GM13976 (cell line): ENCODE measurements around the gene PINK1.

Source experiments
- DNase-seq: peaks from one replicate; pipeline ENCODE4 v3.0.0; 2012; ENCODE audit warnings: low spot score
- in situ Hi-C: fragments of 300-500 bp; cut with MboI; formaldehyde crosslinking; loops from one replicate; pipeline ENCODE4 v1.12.0; 2022; ENCODE audit warnings: low sequenced_read_pairs, mixed read lengths, inconsistent platforms; ENCODE audit not compliant: unreplicated experiment
- TF ChIP-seq, protein P1 (sequence below): IDR thresholded peaks from 2 replicates; pipeline ENCODE4 v1.5.1; 2012; ENCODE audit warnings: borderline replicate concordance, mild to moderate bottlenecking; ENCODE audit not compliant: insufficient read depth; ENCODE audit errors: extremely low read depth, missing control alignments, control extremely low read depth

PINK1 gene

DNA sequence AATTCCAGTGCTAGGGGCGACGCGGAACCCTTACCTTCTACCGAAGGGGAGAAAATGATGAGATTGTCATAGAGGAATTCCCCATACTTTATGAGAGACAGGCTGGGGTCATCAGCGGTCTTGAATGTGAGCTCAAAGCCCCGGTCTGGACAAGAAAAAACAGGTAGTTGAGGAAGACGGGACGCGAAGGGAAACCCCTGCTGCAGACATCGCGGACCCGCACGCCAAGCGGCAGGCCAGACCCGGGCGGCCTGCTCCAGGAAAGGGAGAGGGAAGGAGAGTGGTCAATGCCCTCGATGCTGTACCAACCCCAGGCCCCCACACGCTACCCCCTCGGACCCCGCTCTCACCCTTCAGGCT is 27.6 kb downstream of the PINK1 start:
- DNase-seq: no peak
- in situ Hi-C loops: no loop called here
- TF ChIP-seq, protein P1, sequence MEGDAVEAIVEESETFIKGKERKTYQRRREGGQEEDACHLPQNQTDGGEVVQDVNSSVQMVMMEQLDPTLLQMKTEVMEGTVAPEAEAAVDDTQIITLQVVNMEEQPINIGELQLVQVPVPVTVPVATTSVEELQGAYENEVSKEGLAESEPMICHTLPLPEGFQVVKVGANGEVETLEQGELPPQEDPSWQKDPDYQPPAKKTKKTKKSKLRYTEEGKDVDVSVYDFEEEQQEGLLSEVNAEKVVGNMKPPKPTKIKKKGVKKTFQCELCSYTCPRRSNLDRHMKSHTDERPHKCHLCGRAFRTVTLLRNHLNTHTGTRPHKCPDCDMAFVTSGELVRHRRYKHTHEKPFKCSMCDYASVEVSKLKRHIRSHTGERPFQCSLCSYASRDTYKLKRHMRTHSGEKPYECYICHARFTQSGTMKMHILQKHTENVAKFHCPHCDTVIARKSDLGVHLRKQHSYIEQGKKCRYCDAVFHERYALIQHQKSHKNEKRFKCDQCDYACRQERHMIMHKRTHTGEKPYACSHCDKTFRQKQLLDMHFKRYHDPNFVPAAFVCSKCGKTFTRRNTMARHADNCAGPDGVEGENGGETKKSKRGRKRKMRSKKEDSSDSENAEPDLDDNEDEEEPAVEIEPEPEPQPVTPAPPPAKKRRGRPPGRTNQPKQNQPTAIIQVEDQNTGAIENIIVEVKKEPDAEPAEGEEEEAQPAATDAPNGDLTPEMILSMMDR: no peak

DNA sequence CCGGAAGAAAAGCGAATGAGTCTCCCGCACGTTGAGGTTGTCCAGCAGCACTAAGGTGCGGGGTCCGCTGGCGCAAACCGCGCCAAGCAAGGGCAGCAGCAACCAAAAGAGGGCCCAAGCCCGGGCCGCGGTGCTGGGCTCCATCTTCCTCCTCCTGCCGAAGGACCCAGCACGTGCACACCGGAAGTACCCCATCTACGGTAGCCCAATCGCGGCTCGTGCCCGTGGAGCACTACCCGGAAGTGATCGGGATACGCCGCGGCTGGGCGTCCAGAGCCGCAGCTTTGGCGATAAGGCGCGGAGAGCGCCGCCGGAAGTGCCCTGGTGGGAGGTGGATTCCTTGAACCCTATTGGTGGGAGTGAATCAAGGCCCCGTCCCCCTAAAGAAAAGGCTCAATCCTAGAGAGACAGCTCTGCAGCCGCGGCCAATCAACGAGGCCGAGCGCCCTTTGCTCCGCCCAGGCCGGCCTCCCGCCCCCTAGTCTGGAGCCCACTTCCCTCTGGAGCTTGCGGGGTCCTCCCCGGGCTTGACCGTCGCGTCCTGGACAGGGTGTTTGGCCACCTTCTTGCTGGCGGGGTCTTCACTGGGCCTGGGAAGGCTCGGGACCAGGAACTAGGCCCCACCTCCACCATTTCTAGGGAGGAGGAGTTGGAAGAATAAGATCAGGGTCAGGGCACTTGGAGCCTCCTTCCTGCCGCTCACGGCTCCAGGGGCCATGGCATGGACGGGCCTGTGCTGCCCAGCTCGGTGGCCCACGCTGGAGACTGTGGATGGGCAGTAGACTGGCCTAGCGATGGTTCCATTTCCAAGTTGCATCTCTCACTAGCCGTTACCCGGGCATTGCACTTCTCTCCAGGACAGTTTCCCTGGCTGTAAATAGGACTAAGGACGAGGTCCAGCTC is 28.2 kb downstream of the PINK1 start, which contains the start of gene DDOST:
TSS of gene DDOST (minus strand) at position 163 of the 903 bp plus-strand sequence. CDS start at position 144, 19 bp downstream.
- in situ Hi-C loops: no loop called here
- TF ChIP-seq, protein P1: peak; percentile 18
- DNase-seq: peak; percentile 99

DNA sequence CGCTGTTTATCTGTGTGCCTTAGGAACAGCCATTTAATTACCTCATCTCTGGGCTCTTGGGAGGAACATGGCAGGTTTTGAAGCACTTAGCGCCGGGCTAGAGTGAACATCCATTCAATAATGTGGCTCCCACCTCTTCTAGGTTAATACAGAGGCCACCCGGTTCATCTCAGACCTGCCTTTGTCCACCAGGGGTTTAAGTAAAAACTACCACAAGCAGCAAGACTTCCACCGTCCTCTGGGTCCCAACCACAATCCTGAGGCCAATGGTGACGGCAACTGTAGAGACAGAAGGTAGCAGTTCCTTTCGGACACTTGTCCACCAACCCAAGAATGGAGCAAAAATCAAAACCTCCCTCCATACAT is 28.8 kb downstream of the PINK1 start:
- no peak for DNase-seq
- TF ChIP-seq, protein P1: no peak
- in situ Hi-C loops: no loop called here

DNA sequence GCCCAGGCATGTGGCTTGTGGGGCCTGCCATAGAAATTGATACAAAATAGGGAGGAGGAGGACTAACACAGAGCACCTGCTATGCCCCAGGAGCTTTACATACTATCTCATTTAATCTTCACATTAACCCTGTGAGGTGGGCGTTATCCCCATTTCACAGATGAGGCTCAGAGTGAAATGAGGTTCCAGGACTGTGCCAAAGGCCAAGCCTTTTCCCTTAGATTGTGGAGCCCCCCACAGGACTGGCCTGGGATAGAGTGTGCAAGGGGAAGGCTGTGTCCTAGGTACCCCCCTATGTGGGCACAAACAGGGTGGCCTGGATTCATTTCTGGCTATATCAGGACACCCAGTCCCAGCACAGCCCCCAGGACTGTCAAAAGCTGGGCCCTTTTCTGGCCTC is 30.1 kb downstream of the PINK1 start:
- no peak for DNase-seq
- in situ Hi-C loops: no loop called here
- TF ChIP-seq, protein P1: no peak

DNA sequence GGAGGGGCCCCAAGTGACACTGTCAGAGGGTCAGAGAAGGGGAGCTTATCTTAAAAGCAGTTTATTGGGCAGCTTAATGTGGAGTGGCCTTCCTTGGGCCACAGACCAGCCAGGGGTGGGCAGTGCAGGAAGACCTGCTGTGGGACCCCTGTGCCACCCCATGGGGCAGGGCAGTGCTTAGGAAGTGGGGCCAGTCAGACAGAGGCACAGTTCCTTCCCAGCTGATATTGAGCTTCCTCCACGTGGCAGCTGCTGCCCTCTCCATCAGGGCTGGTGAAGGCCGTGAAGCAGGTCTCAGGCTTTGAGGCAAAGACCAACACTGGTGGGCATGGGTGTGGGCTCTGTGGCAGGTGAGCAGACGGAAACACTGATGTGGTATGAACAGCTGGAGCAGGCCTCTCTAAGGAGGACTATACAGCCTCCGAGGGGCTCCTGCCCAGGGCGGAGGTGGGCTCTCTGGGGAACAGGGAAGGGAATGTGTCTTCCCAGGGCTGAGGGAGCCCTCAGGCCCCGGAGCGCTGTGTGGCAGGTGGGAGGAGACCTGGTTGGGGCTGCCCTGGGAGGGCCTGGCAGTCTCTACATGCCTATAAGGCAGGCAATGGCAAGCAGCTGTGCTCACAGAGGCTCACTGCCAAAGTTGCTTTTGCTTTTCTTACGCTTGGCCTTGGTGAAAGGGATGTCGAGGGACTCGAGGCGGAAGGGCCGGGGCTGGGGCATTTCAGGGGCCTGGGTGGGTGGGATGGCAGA is 30.9 kb downstream of the PINK1 start:
- TF ChIP-seq, protein P1: no peak
- DNase-seq: no peak
- in situ Hi-C loops: no loop called here

DNA sequence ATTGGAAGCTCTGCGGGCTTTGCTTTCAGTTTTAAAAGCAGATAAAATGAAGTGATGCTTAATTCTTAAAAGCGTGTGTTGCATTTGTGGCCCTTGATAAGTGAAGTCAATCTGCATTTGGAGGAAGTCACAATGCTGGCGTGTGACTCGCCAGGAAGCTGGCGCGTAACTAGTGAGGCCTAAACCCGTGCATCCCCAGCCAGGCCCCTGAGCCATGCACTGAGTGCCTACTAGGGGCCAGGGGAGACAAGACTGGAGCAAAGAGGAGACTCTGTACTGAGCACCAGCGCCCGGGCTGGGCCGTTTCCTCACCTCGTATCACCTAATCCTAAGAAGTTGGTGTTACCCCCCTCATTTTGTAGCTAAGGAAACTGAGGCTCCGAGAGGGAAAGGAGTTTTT is 32.5 kb downstream of the PINK1 start:
- in situ Hi-C loops: no loop called here
- TF ChIP-seq, protein P1: no peak
- no peak for DNase-seq
